Body of pancreas (tissue), 4 donors: ENCODE results near the gene PLK5. TPM values are rescaled to one million over a fixed set of nuclear protein-coding genes. Genes with fewer than 3 reads are reported as not detected.

Experiments
- ATAC-seq: fragments of 150-250 bp; one replicate; pipeline ENCODE4 v1.9.1; 2016
- DNase-seq, 4 donors: peaks; one replicate each; pipeline ENCODE4 v3.0.0-alpha.2; 2019
- H3K27ac ChIP-seq, 4 donors: fragments of 200-600 bp; sonication (generic); 1 replicate in 3 of 4; 2 replicates in 1 of 4; pipeline versions ENCODE4 v1.5.1 to v1.6.1; 2016 to 2019; ENCODE audit warnings: mild to moderate bottlenecking in 1 of 4, mixed read lengths in 1 of 4, moderate library complexity in 1 of 4
- H3K27me3 ChIP-seq, 2 donors: fragments of 200-600 bp; sonication (generic); one replicate each; pipeline ENCODE4 v1.6.0; 2016; ENCODE audit warnings: mild to moderate bottlenecking in 1 of 2
- H3K36me3 ChIP-seq, 2 donors: fragments of 200-600 bp; sonication (generic); replicated peaks in 1 of 2; 2 replicates each; pipeline ENCODE4 v1.5.1; 2016; ENCODE audit warnings: low read depth in 2 of 2; ENCODE audit not compliant: insufficient read depth in 1 of 2
- H3K4me1 ChIP-seq: fragments of 200-600 bp; sonication (generic); one replicate; pipeline ENCODE4 v1.6.0; 2016
- H3K4me3 ChIP-seq, 2 donors: fragments of 200-600 bp; sonication (generic); 1 replicate in 1 of 2; 2 replicates in 1 of 2; pipeline ENCODE4 v1.5.1; 2016 to 2019
- H3K9me3 ChIP-seq, 3 donors: fragments of 200-600 bp; sonication (generic); 1 replicate in 2 of 3; 2 replicates in 1 of 3; pipeline ENCODE4 v1.5.1; 2016
- POLR2A ChIP-seq, 3 donors: fragments of 450-650 bp; IDR thresholded peaks; one replicate each; pipeline ENCODE4 v1.6.1; 2016; ENCODE audit warnings: antibody characterized with exemption in 3 of 3, mild to moderate bottlenecking in 2 of 3
- WGBS, 2 donors: methylation state at CpG; one replicate each; pipeline ENCODE4 v1.1.5; 2017; 5-methylcytosine and 5-hydroxymethylcytosine counted together
- intact Hi-C: fragments of 100-400 bp; cut with DNase I; formaldehyde crosslinking; loops from one replicate; pipeline ENCODE4 v1.15.1; 2023
- total RNA-seq, 2 donors: library from RNA; depleted of rRNA; stranded (reverse); fragments of >200 nt; gene quantifications; one replicate each; pipeline ENCODE4 v1.1.0, GENCODE V29; 2016
- TF ChIP-seq, protein P1 (sequence below), 7 experiments: fragments of 450-650 bp in 4 of 7; fragments of 200-600 bp in 3 of 7; sonication (generic) in 3 of 7; IDR thresholded peaks; one replicate each; pipeline ENCODE4 v1.5.1; 2016 to 2019; ENCODE audit warnings: antibody characterized with exemption in 7 of 7

The PLK5 gene
- total RNA-seq, 2 donors from 2014 or later, result not detected

DNA sequence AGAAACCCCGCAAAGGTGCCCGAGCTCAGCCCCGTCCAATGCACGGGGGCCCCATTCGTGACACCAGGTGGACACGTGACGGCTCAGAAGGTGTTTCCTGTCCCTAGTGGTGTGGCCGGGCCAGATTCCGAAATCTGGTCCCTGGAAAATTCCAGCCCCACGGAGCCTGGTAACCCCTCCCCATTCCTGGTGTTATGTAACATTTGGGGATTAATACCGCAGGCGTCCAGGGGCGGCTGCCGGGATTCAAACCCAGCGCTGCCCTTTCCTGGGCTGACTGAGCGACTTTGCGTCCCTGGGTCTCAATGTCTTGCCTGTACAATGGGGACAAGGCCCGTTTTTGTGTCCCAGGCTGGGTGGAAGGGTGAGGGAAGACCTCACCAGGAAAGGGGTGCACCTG is 1.0 kb upstream of the PLK5 start:
- Histone ChIP-seq H3K9me3 (no peaks in the 10 kb centered on the region), H3K4me3 (no peak overlapping the region), H3K27ac (no peak overlapping the region), H3K4me1 (peaks cover 11% of the 10 kb centered on the region), H3K36me3 (no peaks in the 10 kb centered on the region), H3K27me3 (peaks cover 0 to 20% of the 10 kb centered on the region in 2 donors)
- ATAC-seq (no peak), DNase-seq (no peak)
- TF ChIP-seq, protein P1, sequence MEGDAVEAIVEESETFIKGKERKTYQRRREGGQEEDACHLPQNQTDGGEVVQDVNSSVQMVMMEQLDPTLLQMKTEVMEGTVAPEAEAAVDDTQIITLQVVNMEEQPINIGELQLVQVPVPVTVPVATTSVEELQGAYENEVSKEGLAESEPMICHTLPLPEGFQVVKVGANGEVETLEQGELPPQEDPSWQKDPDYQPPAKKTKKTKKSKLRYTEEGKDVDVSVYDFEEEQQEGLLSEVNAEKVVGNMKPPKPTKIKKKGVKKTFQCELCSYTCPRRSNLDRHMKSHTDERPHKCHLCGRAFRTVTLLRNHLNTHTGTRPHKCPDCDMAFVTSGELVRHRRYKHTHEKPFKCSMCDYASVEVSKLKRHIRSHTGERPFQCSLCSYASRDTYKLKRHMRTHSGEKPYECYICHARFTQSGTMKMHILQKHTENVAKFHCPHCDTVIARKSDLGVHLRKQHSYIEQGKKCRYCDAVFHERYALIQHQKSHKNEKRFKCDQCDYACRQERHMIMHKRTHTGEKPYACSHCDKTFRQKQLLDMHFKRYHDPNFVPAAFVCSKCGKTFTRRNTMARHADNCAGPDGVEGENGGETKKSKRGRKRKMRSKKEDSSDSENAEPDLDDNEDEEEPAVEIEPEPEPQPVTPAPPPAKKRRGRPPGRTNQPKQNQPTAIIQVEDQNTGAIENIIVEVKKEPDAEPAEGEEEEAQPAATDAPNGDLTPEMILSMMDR (IDR thresholded peaks at IDR 0.05), result no peak
- TF ChIP-seq POLR2A (IDR thresholded peaks at IDR 0.05), result no peak
- WGBS, 2 donors, result 68 to 74% methylated on average over 10 to 18 of the region's 18 CpGs
- intact Hi-C loops, result no loop called here

DNA sequence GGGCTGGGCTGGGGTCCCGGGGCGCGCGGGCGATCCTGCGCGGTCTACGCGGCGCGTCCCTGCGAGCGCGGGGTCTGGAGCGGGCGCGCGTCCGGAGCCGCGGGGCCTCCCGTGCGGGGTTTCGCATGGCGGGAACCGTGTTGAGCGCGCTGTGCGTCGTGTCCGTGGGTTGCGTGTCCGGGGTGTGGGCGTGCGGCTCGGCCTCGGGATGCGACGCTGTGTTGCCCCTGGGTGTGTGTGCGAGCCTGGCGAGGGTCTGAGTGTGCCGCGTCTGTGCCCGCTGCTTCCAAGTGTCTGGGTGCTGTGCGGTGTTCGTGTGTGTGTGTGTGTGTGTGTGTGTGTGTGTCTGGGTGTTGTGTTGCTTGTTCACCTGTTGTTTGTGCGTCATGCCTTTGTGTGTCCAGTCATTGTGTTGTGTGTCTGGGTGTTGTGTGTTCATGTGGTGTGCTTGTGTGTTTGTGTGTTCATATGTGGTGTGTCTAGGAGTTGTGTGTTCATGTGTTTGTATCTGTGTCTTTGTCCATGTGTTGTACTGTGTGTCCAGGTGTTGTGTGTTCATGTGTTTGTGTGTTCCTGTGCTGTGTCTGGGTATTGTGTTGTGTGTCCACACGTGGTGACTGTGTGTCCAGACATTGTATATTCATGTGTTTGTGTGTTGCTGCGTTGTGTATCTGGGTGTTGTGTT is 552 bp downstream of the PLK5 start:
- no peaks in the 10 kb centered on the region for H3K9me3 ChIP-seq
- no peaks in the 10 kb centered on the region for H3K36me3 ChIP-seq
- intact Hi-C loops, result no loop called here
- TF ChIP-seq POLR2A (IDR thresholded peaks at IDR 0.05), result no peak
- TF ChIP-seq, protein P1 (IDR thresholded peaks at IDR 0.05), result no peak
- WGBS, 2 donors, result 10 to 53% methylated on average over 3 to 49 of the region's 49 CpGs
- no peak for DNase-seq
- H3K4me3 ChIP-seq, result no peak overlapping the region
- no peak overlapping the region for H3K27ac ChIP-seq
- no peak for ATAC-seq
- H3K27me3 ChIP-seq, result peaks cover 0 to 20% of the 10 kb centered on the region in 2 donors
- peaks cover 11% of the 10 kb centered on the region for H3K4me1 ChIP-seq

GRCh38 chr19:1524972-1525325 is 1.1 kb downstream of the PLK5 start:
- intact Hi-C loops, result no loop called here
- H3K4me1 ChIP-seq, result peaks cover 11% of the 10 kb centered on the region
- H3K27me3 ChIP-seq, result peaks cover 0 to 20% of the 10 kb centered on the region in 2 donors
- no peak overlapping the region for H3K4me3 ChIP-seq
- ATAC-seq (no peak), DNase-seq (no peak)
- no peaks in the 10 kb centered on the region for H3K9me3 ChIP-seq
- no peak for TF ChIP-seq POLR2A (IDR thresholded peaks at IDR 0.05)
- TF ChIP-seq, protein P1 (IDR thresholded peaks at IDR 0.05), result no peak
- no peak overlapping the region for H3K27ac ChIP-seq
- no peaks in the 10 kb centered on the region for H3K36me3 ChIP-seq
- WGBS, 2 donors, result 46 to 51% methylated on average over 6 to 16 of the region's 17 CpGs

- ATAC-seq, result no peak
- no peak overlapping the region for H3K27ac ChIP-seq
- peaks cover 11% of the 10 kb centered on the region for H3K4me1 ChIP-seq
- intact Hi-C loops, result no loop called here
- H3K4me3 ChIP-seq, result no peak overlapping the region
- DNase-seq, result no peak
- H3K9me3 ChIP-seq, result no peaks in the 10 kb centered on the region
- WGBS, 2 donors, result 49 to 70% methylated on average over 3 to 27 of the region's 31 CpGs
- no peak for TF ChIP-seq POLR2A (IDR thresholded peaks at IDR 0.05)
- TF ChIP-seq, protein P1 (IDR thresholded peaks at IDR 0.05), result no peak
- H3K36me3 ChIP-seq, result no peaks in the 10 kb centered on the region
- H3K27me3 ChIP-seq, result peaks cover 0 to 20% of the 10 kb centered on the region in 2 donors
Observed at GRCh38 chr19:1525343-1525742, 1.5 kb downstream of the PLK5 start.
